ENCODE results near the gene SHISA6. TPM values are rescaled to one million over a fixed set of nuclear protein-coding genes. Genes with fewer than 3 reads are reported as not detected.

Gene SHISA6
- polyA plus RNA-seq, 1 donor (not counting 4 experiments of a cell fraction or from before 2014, with no cell fraction given) = 2.2 TPM

DNA sequence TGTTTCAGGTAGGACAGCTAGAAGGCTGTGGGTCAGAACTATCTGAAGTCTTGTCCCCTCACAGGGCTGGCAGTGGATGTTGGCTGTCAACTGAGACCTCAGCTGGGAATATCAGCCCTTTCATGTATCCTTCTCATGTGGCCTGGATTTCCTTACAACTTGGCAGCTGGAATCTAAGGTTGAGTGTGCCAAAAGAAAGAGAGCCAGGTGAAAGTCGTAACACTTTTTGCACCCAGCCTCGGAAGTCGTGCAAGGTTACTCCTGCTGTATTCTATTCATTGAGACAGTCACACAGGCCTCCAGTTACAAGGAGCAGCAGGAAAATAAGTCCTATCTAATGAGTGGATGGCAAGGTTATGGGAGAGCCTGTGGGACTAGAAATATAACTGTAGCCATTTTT, 304.7 kb downstream of the SHISA6 start:
- Histone ChIP-seq H3K27ac (ENCODE audit: control insufficient read depth, insufficient read depth, low read length) (no peak overlapping the region), H3K27me3 (ENCODE audit: control insufficient read depth, extremely low read depth, insufficient read depth, low read length) (no peaks in the 10 kb centered on the region), H3K4me3 (ENCODE audit: control insufficient read depth in 2 of 3, extremely low read depth in 1 of 3, insufficient read depth in 2 of 3, low read depth in 1 of 3, low read length in 3 of 3) (no peak overlapping the region), H3K36me3 (ENCODE audit: control insufficient read depth in 2 of 2, extremely low read depth in 1 of 2, insufficient read depth in 2 of 2, low read length in 2 of 2) (no peaks in the 10 kb centered on the region), H4K20me1 (ENCODE audit: control insufficient read depth, extremely low read depth, insufficient read depth, low read length) (no peaks in the 10 kb centered on the region), H3K79me2 (ENCODE audit: control insufficient read depth, insufficient read depth, low read length) (no peaks in the 10 kb centered on the region), H2AFZ (ENCODE audit: control insufficient read depth, low read length) (no peak overlapping the region), H3K9ac (ENCODE audit: control insufficient read depth, extremely low read depth, insufficient read depth, low read length) (no peak overlapping the region), H3K4me1 (ENCODE audit: control insufficient read depth, extremely low read depth, insufficient read depth, low read length) (no peaks in the 10 kb centered on the region), H3K9me1 (ENCODE audit: control insufficient read depth, extremely low read depth, insufficient read depth, low read length) (no peaks in the 10 kb centered on the region), H3K4me2 (ENCODE audit: control insufficient read depth, extremely low read depth, insufficient read depth, low read depth, low read length) (no peak overlapping the region), H3K9me3 (ENCODE audit: control insufficient read depth, low read depth, low read length) (no peaks in the 10 kb centered on the region)
- dilution Hi-C loops (cut with MboI; ENCODE audit: extremely low pct_ligation_motif_present, low sequenced_read_pairs) = no loop called here
- TF ChIP-seq CTCF (optimal IDR thresholded peaks at IDR 0.05 in 1 of 3, IDR thresholded peaks at IDR 0.05 in 1 of 3, conservative IDR thresholded peaks at IDR 0.05 in 1 of 3; ENCODE audit: extremely low read depth in 1 of 3, insufficient read depth in 2 of 3, low read length in 3 of 3) = no peak
- TF ChIP-seq EZH2 (IDR thresholded peaks at IDR 0.05; ENCODE audit: low read length) = no peak
- no peak for DNase-seq (ENCODE audit: low read depth, low spot score)
- FAIRE-seq = no peak

- FAIRE-seq (no peak), DNase-seq (ENCODE audit: low read depth, low spot score) (no peak)
- Histone ChIP-seq H3K27me3 (ENCODE audit: control insufficient read depth, extremely low read depth, insufficient read depth, low read length) (no peaks in the 10 kb centered on the region), H3K27ac (ENCODE audit: control insufficient read depth, insufficient read depth, low read length) (no peak overlapping the region), H3K79me2 (ENCODE audit: control insufficient read depth, insufficient read depth, low read length) (no peaks in the 10 kb centered on the region), H2AFZ (ENCODE audit: control insufficient read depth, low read length) (no peak overlapping the region), H3K4me1 (ENCODE audit: control insufficient read depth, extremely low read depth, insufficient read depth, low read length) (no peaks in the 10 kb centered on the region), H4K20me1 (ENCODE audit: control insufficient read depth, extremely low read depth, insufficient read depth, low read length) (no peaks in the 10 kb centered on the region), H3K4me2 (ENCODE audit: control insufficient read depth, extremely low read depth, insufficient read depth, low read depth, low read length) (no peak overlapping the region), H3K9ac (ENCODE audit: control insufficient read depth, extremely low read depth, insufficient read depth, low read length) (no peak overlapping the region), H3K9me1 (ENCODE audit: control insufficient read depth, extremely low read depth, insufficient read depth, low read length) (no peaks in the 10 kb centered on the region), H3K36me3 (ENCODE audit: control insufficient read depth in 2 of 2, extremely low read depth in 1 of 2, insufficient read depth in 2 of 2, low read length in 2 of 2) (no peaks in the 10 kb centered on the region), H3K4me3 (ENCODE audit: control insufficient read depth in 2 of 3, extremely low read depth in 1 of 3, insufficient read depth in 2 of 3, low read depth in 1 of 3, low read length in 3 of 3) (no peak overlapping the region), H3K9me3 (ENCODE audit: control insufficient read depth, low read depth, low read length) (no peaks in the 10 kb centered on the region)
- no peak for TF ChIP-seq CTCF (optimal IDR thresholded peaks at IDR 0.05 in 1 of 3, IDR thresholded peaks at IDR 0.05 in 1 of 3, conservative IDR thresholded peaks at IDR 0.05 in 1 of 3; ENCODE audit: extremely low read depth in 1 of 3, insufficient read depth in 2 of 3, low read length in 3 of 3)
- no peak for TF ChIP-seq EZH2 (IDR thresholded peaks at IDR 0.05; ENCODE audit: low read length)
- dilution Hi-C loops (cut with MboI; ENCODE audit: extremely low pct_ligation_motif_present, low sequenced_read_pairs) = no loop called here
Measured at GRCh38 chr17:11547853-11548252, 306.8 kb downstream of the SHISA6 start.
